Astrocyte (in vitro differentiated cells and primary cell): Measurements from ENCODE around the gene RSAD1.

ENCODE experiments used
- CTCF ChIP-seq: IDR thresholded peaks from 2 replicates; pipeline ENCODE4 v1.5.1; 2011; ENCODE audit warnings: low read depth, mild to moderate bottlenecking, inconsistent platforms, low read length, moderate library complexity; ENCODE audit not compliant: insufficient read depth
- EZH2 ChIP-seq: IDR thresholded peaks from 2 replicates; pipeline ENCODE4 v1.6.1; 2012; ENCODE audit warnings: mild to moderate bottlenecking, low read length, inconsistent platforms; ENCODE audit not compliant: insufficient read depth

- TF ChIP-seq EZH2 (no peak), CTCF (no peak)
Observed at GRCh38 chr17:50517504-50518383, 39.1 kb downstream of the RSAD1 start.
